SK-N-SH (cell line): ENCODE measurements around the gene NR3C1.

ENCODE experiments used
- CTCF ChIP-seq: fragments of 200-600 bp; sonication (generic); IDR thresholded peaks from 2 replicates; pipeline ENCODE4 v1.6.1; 2017; ENCODE audit warnings: antibody characterized with exemption, mild to moderate bottlenecking, moderate library complexity
- ELF1 ChIP-seq: IDR thresholded peaks from 2 replicates; pipeline ENCODE4 v1.4.0; 2012
- EZH2phosphoT487 ChIP-seq: fragments of 200-600 bp; sonication (generic); IDR thresholded peaks from 2 replicates; pipeline ENCODE4 v1.6.1; 2017; ENCODE audit warnings: low read depth, mixed run types, mild to moderate bottlenecking, antibody characterized with exemption, moderate library complexity, borderline replicate concordance
- FOSL2 ChIP-seq: IDR thresholded peaks from 2 replicates; pipeline ENCODE4 v1.4.0; 2012; ENCODE audit warnings: low read depth, mild to moderate bottlenecking, moderate library complexity, borderline replicate concordance
- FOXM1 ChIP-seq: IDR thresholded peaks from 2 replicates; pipeline ENCODE4 v1.4.0; 2012; ENCODE audit warnings: low read depth, mild to moderate bottlenecking
- MAX ChIP-seq: IDR thresholded peaks from 2 replicates; pipeline ENCODE4 v1.4.0; 2012; ENCODE audit warnings: low read depth
- RAD21 ChIP-seq: IDR thresholded peaks from 2 replicates; pipeline ENCODE4 v1.6.1; 2012; ENCODE audit warnings: mild to moderate bottlenecking, low read length
- RCOR1 ChIP-seq: fragments of 150-350 bp; IDR thresholded peaks from 2 replicates; pipeline ENCODE4 v1.6.1; 2017; ENCODE audit warnings: antibody characterized with exemption, low read length
- SMC3 ChIP-seq: IDR thresholded peaks from 2 replicates; pipeline ENCODE4 v1.6.1; 2012; ENCODE audit warnings: low read depth, low read length, improper control_type of control experiment

DNA sequence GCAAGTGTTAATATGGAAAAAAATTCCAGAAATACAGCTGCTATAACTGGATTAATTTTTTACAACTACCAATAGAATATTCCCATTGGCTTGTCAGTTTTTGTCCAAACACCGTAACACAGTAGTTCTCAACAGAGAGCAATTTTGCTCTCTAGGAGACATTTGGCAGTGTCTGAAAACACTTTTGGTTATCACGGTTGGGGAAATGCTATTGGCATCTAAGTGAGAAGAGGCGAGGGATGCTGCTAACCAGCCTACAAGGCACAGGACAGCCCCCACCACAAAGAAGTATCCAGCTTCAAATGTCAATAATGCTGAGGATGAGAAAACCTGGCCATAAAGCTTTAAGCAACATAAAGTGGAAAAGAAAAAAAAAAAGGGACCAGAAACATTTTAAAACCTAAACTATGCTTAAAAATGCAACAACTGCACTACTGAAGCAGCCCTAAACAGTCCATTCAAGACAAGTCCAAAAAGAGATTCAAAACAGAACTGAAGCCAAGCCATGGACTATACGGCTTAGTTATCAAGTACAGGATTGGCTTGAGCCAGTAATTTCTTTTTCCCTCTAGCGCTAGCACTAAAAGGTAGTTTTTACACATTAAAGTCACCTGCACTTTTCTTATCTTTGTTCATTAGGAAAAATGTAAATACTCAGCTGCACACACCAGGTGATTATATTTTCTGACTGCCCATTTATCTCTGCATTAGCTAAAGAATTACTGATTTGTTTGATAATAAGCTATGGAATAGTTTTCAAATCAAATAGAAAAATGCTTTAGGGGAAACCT, 83.9 kb downstream of the NR3C1 start:
- TF ChIP-seq MAX (no peak), CTCF (no peak), EZH2phosphoT487 (no peak), FOXM1 (no peak), FOSL2 (no peak), SMC3 (no peak), RAD21 (peak; percentile 6; the same call in 1 of the 2 replicates), ELF1 (no peak), RCOR1 (peak; percentile 83; the same call in 1 of the 2 replicates)
